ENCODE results near the gene APOBEC3F.
"Not testable (repeated sequence)": the region's sequence is repeated elsewhere in the genome, so short reads cannot be mapped to it uniquely, and the experiment has no call there.

The APOBEC3F gene

DNA sequence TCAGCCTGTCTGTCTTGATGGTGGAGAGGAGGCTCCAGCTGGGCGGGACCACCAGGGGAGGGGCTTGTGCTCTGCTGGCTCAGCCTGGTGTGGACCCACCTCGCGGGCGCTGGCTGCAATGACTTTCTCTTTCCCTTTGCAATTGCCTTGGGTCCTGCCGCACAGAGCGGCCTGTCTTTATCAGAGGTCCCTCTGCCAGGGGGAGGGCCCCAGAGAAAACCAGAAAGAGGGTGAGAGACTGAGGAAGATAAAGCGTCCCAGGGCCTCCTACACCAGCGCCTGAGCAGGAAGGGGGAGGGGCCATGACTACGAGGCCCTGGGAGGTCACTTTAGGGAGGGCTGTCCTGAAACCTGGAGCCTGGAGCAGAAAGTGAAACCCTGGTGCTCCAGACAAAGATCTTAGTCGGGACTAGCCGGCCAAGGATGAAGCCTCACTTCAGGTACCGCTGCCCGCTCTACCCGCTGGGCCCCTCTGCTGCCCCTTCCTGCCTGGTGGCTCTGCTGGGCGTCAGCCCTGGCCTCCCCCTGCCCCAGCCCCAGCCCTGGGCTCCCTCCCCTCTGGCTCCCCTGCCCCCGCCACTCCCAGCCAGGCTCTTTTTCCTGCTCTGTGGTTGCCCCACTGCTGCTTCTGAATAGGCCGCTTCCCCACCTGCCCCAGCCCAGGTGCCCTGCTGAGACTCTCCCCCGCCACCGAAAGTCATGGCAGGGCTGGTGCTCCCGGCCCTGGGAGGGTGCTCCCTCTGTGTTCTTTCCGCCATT is at the start of gene APOBEC3F:
Gene APOBEC3F, plus strand, starts transcription at position 327 of the 759 bp plus-strand sequence. Its CDS starts 97 bp downstream, at position 424.
- peaks cover 44% of the 10 kb centered on the region for H3K4me1 Mint-ChIP-seq
- not testable (repeated sequence) for H3K27me3 Mint-ChIP-seq, H3K9me3 Mint-ChIP-seq
- DNase-seq (ENCODE audit: low spot score in 2 of 2) = peak; percentile 42 to 74
- peak within 1 kb of the TSS; percentile 95 for H3K27ac Mint-ChIP-seq (ENCODE audit: low read depth)
- peak; percentile 100 for ATAC-seq (replicated peaks; ENCODE audit: extremely low read depth, poor library complexity, severe bottlenecking)
- H3K4me3 Mint-ChIP-seq = peak within 1 kb of the TSS; percentile 90
- peaks cover 18% of the 10 kb centered on the region for H3K36me3 Mint-ChIP-seq (ENCODE audit: insufficient read depth)

GRCh38 chr22:38992871-38993371 is 47.7 kb upstream of the APOBEC3F start:
- not testable (repeated sequence) for ATAC-seq (replicated peaks; ENCODE audit: extremely low read depth, poor library complexity, severe bottlenecking); H3K9me3 Mint-ChIP-seq; H3K36me3 Mint-ChIP-seq (ENCODE audit: insufficient read depth); H3K4me3 Mint-ChIP-seq; H3K27ac Mint-ChIP-seq (ENCODE audit: low read depth); DNase-seq (ENCODE audit: low spot score in 2 of 2)
- Mint-ChIP-seq H3K27me3 (peaks cover 45% of the 10 kb centered on the region), H3K4me1 (peaks cover 24% of the 10 kb centered on the region)

DNA sequence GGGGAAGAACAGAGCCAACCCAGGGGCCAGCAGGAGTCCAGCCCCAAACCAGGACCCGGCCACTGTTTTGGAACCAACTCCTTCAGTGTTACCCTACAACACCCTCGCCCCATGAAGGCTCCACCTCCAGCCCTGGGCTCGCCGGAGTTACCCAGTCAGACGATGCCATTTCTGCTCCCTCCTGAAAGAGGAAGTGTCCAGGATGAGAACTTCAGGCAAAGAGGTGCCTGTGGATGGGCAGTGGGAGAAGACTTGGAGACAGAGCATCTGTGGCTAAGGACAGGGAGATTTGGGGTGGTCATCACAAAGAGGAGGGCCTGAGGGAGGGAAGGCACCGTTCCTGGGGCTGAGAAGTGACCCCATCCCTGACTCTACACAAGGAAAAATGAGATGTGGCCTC is 44.6 kb upstream of the APOBEC3F start:
- H3K4me3 Mint-ChIP-seq = no peak overlapping the region
- peaks cover 50% of the 10 kb centered on the region for H3K27me3 Mint-ChIP-seq
- ATAC-seq (replicated peaks; ENCODE audit: extremely low read depth, poor library complexity, severe bottlenecking) (no peak), DNase-seq (ENCODE audit: low spot score in 2 of 2) (no peak)
- no peaks in the 10 kb centered on the region for H3K4me1 Mint-ChIP-seq
- peaks cover 2% of the 10 kb centered on the region for H3K36me3 Mint-ChIP-seq (ENCODE audit: insufficient read depth)
- no peaks in the 10 kb centered on the region for H3K9me3 Mint-ChIP-seq
- H3K27ac Mint-ChIP-seq (ENCODE audit: low read depth) = no peak overlapping the region

GRCh38 chr22:38997518-38997917 is 43.1 kb upstream of the APOBEC3F start:
- H3K27ac Mint-ChIP-seq (ENCODE audit: low read depth) = no peak overlapping the region
- ATAC-seq (replicated peaks; ENCODE audit: extremely low read depth, poor library complexity, severe bottlenecking) = no peak
- no peak overlapping the region for H3K4me3 Mint-ChIP-seq
- no peaks in the 10 kb centered on the region for H3K36me3 Mint-ChIP-seq (ENCODE audit: insufficient read depth)
- no peak for DNase-seq (ENCODE audit: low spot score in 2 of 2)
- no peaks in the 10 kb centered on the region for H3K9me3 Mint-ChIP-seq
- no peaks in the 10 kb centered on the region for H3K4me1 Mint-ChIP-seq
- peaks cover 50% of the 10 kb centered on the region for H3K27me3 Mint-ChIP-seq

DNA sequence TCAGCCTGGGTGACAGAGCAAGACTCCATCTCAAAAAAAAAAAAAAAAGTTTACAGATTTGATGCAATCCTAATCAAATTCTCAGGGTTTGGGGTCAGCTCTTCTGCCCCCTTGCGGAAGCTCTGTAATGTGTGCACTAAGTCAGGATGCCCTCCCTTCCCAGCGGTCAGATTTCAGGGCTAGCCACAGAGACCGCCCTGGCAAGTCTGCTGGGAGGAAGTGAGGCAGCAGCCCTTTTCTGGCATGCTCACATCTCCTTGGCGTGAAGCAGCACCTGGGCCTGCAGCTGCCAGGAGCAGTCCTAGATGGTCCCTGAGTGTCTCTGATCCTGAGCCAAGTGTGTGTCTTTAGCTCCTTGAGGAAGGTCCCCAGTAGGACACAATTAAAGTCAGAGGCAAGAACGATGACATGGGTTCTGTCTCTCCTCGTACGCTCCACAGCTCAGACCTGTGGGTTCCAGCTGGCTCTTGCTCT is 37.5 kb upstream of the APOBEC3F start:
- peak overlapping the region; percentile 25 for H3K27ac Mint-ChIP-seq (ENCODE audit: low read depth)
- no peaks in the 10 kb centered on the region for H3K9me3 Mint-ChIP-seq
- H3K36me3 Mint-ChIP-seq (ENCODE audit: insufficient read depth) = no peaks in the 10 kb centered on the region
- no peak overlapping the region for H3K4me3 Mint-ChIP-seq
- H3K27me3 Mint-ChIP-seq = peaks cover 2% of the 10 kb centered on the region
- ATAC-seq (replicated peaks; ENCODE audit: extremely low read depth, poor library complexity, severe bottlenecking) = peak; percentile 95
- peaks cover 15% of the 10 kb centered on the region for H3K4me1 Mint-ChIP-seq
- peak; percentile 50 to 72 for DNase-seq (ENCODE audit: low spot score in 2 of 2)

GRCh38 chr22:39007177-39007576 is 33.5 kb upstream of the APOBEC3F start:
- no peak overlapping the region for H3K4me3 Mint-ChIP-seq
- DNase-seq (ENCODE audit: low spot score in 2 of 2) (no peak), ATAC-seq (replicated peaks; ENCODE audit: extremely low read depth, poor library complexity, severe bottlenecking) (no peak)
- peaks cover 17% of the 10 kb centered on the region for H3K4me1 Mint-ChIP-seq
- no peaks in the 10 kb centered on the region for H3K36me3 Mint-ChIP-seq (ENCODE audit: insufficient read depth)
- no peaks in the 10 kb centered on the region for H3K9me3 Mint-ChIP-seq
- no peak overlapping the region for H3K27ac Mint-ChIP-seq (ENCODE audit: low read depth)
- H3K27me3 Mint-ChIP-seq = no peaks in the 10 kb centered on the region

DNA sequence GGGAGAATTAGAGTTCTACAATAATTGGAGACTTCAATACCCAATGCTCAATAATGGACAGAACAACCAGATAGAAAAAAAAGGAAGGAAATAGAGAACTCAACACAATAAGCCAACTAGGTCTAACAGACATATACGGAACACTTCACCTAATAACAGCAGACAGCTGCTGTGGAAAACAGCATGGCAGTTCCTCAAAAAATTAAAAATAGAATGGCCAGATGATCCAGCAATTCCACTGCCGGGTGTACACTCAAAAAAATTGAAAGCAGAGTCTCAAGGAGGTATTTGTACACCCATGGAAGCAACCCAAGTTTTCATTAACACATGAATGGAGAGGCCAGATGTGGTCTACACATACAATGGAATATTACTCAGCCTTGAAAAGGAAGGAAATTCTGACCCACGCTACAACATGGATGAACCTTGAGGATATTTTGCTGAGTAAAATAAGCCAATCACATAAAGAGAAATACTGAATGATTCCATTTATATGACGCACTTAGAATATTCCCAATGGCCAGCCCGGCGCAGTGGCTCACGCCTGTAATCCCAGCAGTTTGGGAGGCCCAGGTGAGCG is 32.3 kb upstream of the APOBEC3F start:
- ATAC-seq (replicated peaks; ENCODE audit: extremely low read depth, poor library complexity, severe bottlenecking); H3K27me3 Mint-ChIP-seq; H3K4me3 Mint-ChIP-seq; H3K27ac Mint-ChIP-seq (ENCODE audit: low read depth); H3K9me3 Mint-ChIP-seq; DNase-seq (ENCODE audit: low spot score in 2 of 2); H3K36me3 Mint-ChIP-seq (ENCODE audit: insufficient read depth): not testable (repeated sequence)
- peaks cover 18% of the 10 kb centered on the region for H3K4me1 Mint-ChIP-seq

DNA sequence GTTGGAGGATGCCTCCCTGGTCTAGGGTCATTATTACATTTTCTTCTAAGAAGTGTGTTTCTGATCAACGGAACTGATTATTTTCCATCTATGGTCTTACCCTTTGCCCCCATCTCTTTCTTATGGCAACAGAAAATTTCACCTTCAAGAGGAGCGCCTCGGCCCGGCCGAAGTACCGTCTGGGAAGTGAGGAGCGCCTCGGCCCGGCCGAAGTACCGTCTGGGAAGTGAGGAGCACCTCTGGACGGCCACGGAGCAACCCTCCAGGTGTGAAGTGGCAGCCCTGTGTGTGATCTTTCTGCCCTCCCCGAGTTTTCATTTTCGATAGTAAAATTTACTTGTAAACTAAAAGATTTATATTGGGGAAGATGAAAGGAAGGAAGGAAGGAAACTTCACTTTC is 29.7 kb upstream of the APOBEC3F start:
- DNase-seq (ENCODE audit: low spot score in 2 of 2) (no peak), ATAC-seq (replicated peaks; ENCODE audit: extremely low read depth, poor library complexity, severe bottlenecking) (no peak)
- Mint-ChIP-seq H3K4me1 (peaks cover 28% of the 10 kb centered on the region), H3K36me3 (ENCODE audit: insufficient read depth) (peaks cover 8% of the 10 kb centered on the region), H3K27ac (ENCODE audit: low read depth) (peak overlapping the region; percentile 47), H3K4me3 (no peak overlapping the region), H3K9me3 (no peaks in the 10 kb centered on the region), H3K27me3 (no peaks in the 10 kb centered on the region)

- peaks cover 18% of the 10 kb centered on the region for H3K36me3 Mint-ChIP-seq (ENCODE audit: insufficient read depth)
- ATAC-seq (replicated peaks; ENCODE audit: extremely low read depth, poor library complexity, severe bottlenecking) (no peak), DNase-seq (ENCODE audit: low spot score in 2 of 2) (no peak)
- H3K4me1 Mint-ChIP-seq = peaks cover 39% of the 10 kb centered on the region
- H3K9me3 Mint-ChIP-seq = no peaks in the 10 kb centered on the region
- peak overlapping the region; percentile 95 for H3K27ac Mint-ChIP-seq (ENCODE audit: low read depth)
- H3K4me3 Mint-ChIP-seq = peak overlapping the region; percentile 99
- no peaks in the 10 kb centered on the region for H3K27me3 Mint-ChIP-seq
These were observed 27.8 kb upstream of the APOBEC3F start for GRCh38 chr22:39012533-39013511.

DNA sequence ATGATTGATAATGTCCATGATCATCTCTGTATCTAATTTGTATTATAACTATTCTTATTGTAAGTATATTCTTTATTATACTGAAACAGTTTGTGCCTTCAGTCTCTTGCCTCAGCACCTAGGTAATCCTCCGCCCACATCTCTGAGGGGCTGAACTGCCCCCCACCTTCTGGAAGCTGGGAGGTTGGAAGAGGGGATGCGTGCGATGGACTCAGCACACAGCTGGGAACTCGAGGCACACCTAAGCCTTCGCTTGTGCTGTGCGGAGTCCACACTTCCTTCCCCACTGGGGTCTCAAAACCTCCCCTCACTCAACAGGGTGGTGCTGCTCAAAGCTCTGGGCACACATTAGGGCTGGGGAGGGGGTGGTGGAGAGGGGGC is 27.1 kb upstream of the APOBEC3F start:
- H3K27ac Mint-ChIP-seq (ENCODE audit: low read depth) = peak overlapping the region; percentile 95
- H3K9me3 Mint-ChIP-seq; H3K27me3 Mint-ChIP-seq; DNase-seq (ENCODE audit: low spot score in 2 of 2): not testable (repeated sequence)
- ATAC-seq (replicated peaks; ENCODE audit: extremely low read depth, poor library complexity, severe bottlenecking) = peak; percentile 10
- peak overlapping the region; percentile 99 for H3K4me3 Mint-ChIP-seq
- peaks cover 38% of the 10 kb centered on the region for H3K4me1 Mint-ChIP-seq
- H3K36me3 Mint-ChIP-seq (ENCODE audit: insufficient read depth) = peaks cover 25% of the 10 kb centered on the region

- no peaks in the 10 kb centered on the region for H3K27me3 Mint-ChIP-seq
- peaks cover 41% of the 10 kb centered on the region for H3K4me1 Mint-ChIP-seq
- H3K9me3 Mint-ChIP-seq = no peaks in the 10 kb centered on the region
- DNase-seq (ENCODE audit: low spot score in 2 of 2) = peak; percentile 42 to 64
- peak within 1 kb of the TSS; percentile 95 for H3K27ac Mint-ChIP-seq (ENCODE audit: low read depth)
- peaks cover 28% of the 10 kb centered on the region for H3K36me3 Mint-ChIP-seq (ENCODE audit: insufficient read depth)
- ATAC-seq (replicated peaks; ENCODE audit: extremely low read depth, poor library complexity, severe bottlenecking) = peak; percentile 96
- H3K4me3 Mint-ChIP-seq = peak within 1 kb of the TSS; percentile 99
These were observed 26.5 kb upstream of the APOBEC3F start, which contains the start of gene APOBEC3C for GRCh38 chr22:39013942-39014722. Gene APOBEC3C, plus strand, starts transcription at chr22:39014257. Its CDS starts 106 bp downstream, at chr22:39014363.

Measured in central memory CD8-positive, alpha-beta T cell (primary cell).